ENCODE data around the gene PDIA6.
"Not testable (repeated sequence)": the region's sequence is repeated elsewhere in the genome, so short reads cannot be mapped to it uniquely, and the experiment has no call there.

Gene PDIA6

DNA sequence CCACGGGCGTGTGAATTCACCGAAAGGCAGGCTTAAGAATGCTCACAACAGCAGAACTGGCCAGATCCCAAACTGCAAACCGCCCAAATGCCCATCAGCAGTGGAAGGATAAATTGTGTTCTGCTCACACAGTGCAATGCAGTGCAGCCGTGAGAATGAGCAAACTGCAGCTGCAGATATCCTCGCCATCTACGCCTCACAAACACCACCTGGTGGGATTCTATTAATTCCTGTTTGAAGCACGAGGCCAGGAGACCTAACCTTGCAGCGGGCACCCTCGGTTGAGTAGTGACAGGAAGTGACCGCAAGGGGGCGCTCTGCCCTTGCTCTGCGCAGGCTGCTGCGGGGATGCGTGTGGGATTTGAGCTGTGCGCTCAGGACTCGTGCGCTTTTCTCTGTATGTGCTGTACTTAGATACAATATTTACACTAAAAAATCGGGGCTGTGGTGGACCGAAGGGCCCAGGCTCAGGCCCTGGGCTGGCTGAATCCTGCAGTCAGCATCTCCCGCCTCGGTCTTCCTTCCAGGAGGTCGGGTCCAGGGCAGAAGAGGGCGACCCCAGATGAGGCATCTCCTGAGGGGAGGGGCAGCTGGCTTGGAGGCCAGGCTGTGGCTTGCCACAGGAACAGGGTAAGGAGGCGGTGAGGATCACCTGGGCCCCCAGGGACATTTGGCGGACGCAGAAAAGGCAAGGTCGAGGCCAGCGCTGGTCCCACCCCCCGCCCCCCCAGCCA, 19.8 kb upstream of the PDIA6 start:
- no peak for FAIRE-seq

GRCh38 chr2:10831400-10831985, 18.9 kb upstream of the PDIA6 start:
- no peak for FAIRE-seq

DNA sequence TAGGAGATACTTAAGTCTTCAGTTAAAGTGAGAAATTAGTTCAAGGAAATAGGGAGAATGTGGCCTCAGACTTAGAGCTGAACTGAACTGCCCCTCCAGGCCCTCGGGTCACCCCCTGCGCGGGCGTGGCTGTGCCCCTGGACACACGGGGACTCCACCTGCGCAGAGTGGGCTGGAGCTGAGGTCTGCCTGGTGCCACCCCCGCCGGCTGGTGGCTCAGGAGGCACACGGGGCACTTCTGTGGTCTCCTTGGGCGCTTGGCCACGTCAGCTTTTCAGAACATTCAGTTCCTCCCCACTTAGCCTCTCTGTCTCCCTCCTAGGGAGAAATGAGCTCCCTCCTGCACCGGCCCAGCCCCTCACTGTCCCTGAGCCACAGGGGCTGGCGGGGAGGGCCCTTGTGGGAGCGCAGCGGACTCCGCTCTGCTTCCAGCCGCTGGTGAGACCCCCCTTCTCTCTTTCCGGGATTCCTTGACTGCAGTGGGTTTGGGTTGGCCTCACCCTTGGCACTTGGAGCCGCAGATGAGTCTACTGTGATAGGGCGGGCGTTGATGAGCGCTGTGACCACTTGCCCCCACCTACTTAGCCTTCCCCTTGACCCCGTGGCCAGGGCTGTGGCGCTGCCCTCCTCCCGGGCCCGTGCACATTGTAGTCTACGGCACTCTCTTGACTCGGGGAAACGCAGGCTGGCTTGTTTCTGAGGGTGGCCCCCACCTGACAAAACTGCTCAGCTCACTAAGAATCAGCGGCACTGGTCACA, 18.2 kb upstream of the PDIA6 start:
- no peak for FAIRE-seq

GRCh38 chr2:10830203-10830602, 17.6 kb upstream of the PDIA6 start:
- FAIRE-seq = no peak

DNA sequence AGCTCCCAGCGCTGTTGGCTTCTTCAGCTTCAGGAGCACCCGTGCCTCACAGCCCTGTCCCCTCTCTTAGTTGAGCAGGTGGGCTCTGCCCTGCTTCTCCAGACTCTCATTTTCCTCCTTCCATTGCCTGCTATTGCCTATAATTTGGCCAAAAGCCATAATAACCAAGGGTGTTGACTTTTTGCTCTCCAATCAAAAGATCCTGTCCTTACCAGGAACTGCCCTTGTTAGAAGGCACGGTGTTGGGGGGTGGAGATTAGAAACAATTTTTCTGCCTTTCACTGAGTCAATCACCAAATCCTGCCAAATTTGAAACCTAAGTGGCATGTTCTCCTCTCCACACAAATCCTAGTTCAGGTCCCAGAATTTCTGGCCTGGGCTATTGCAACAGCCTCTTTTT, 16.7 kb upstream of the PDIA6 start:
- no peak for FAIRE-seq

- FAIRE-seq = no peak
Observed at GRCh38 chr2:10828346-10828745, 15.8 kb upstream of the PDIA6 start.

DNA sequence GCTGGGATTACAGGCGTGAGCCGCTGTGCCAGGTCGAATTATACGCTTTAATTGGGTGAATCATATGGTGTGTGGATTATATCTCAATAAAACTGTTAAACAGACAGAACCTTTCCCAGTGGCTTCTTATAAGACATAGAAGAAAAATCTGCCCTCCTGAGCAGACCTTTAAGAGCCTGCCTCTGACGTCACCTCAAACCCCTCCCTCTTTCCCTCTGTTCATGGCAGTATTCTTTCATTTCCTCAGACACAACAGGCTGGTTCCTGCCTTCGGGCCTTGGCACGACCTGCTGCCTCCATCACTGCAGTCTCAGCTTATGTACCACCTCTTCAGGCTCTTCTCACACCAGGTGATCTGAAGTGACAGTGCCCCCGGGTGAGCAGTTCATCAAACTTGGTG, 14.0 kb upstream of the PDIA6 start:
- no peak for FAIRE-seq

GRCh38 chr2:10826026-10826425, 13.4 kb upstream of the PDIA6 start:
- no peak for FAIRE-seq

DNA sequence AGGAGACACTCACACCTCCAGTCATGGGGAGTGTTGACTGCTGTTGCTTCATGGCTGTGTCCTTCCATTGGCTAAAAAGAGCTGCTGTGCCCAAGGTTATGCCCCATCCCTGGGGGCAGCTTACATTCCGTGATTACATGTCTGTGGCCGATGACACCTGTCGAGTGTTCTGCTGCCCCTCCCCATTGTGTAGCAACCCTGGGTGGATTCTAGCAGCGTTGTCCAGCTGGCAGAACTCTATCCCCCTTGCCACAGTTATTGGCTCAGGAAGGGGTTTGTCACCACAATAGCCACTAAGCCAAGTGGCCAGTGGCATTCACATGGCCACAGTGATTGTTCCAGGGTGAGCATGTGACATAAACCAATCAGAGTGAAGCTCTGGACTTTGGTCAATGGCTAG, 11.6 kb upstream of the PDIA6 start:
- no peak for FAIRE-seq

DNA sequence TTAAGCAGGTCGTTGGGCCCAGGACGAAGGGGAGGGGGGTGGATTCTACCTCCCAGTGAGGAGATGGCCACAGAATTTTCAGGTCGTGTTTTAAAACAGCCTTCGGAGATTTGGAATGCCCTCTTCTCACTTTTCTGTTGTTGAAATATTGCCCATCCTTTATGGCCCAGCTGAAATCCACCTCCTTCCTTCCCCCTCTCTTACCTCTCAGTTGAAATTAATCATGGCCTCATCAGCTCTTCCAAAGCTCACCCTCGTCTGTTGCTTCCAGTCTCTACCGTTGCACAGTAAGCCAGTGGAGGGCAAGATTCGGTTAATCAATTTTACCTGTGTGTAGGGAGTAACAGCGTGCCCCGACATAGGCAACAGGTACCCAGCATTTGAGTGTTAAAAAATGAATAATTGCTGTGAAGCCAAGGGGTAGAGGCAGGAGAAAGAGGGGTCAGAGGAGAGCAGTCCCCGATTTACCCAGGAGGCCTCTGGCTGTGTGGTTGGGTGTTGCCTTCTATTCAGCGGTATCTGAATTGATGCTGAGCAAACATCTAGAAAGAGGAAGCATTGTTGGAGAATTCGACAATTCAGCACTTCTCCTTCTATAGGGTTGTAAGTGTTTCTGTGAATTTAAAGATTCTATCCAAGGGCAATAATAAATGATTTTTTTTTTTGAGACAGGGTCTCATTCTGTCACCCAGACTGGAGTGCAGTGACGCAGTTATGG, 8.6 kb upstream of the PDIA6 start:
- no peak for FAIRE-seq

- FAIRE-seq = no peak
Observed at GRCh38 chr2:10820562-10820961, 8.0 kb upstream of the PDIA6 start.

GRCh38 chr2:10819714-10820314, 7.2 kb upstream of the PDIA6 start:
- no peak for FAIRE-seq

GRCh38 chr2:10818984-10819383, 6.4 kb upstream of the PDIA6 start:
- FAIRE-seq = no peak

DNA sequence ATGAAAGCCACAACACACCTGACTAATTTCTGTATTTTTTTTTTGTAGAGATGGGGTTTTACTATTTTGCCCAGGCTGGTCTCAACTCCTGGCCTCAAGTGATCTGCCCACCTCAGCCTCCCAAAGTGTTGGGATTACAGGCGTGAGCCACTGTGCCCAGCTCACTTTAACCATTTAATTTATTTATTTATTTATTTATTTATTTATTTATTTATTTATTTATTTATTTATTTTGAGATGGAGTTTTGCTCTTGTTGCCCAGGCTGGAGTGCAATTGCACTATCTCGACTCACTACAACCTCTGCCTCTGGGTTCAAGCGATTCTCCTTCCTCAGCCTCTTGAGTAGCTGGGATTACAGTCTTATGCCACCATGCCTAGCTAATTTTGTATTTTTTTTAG, 5.7 kb upstream of the PDIA6 start:
- not testable (repeated sequence) for FAIRE-seq

DNA sequence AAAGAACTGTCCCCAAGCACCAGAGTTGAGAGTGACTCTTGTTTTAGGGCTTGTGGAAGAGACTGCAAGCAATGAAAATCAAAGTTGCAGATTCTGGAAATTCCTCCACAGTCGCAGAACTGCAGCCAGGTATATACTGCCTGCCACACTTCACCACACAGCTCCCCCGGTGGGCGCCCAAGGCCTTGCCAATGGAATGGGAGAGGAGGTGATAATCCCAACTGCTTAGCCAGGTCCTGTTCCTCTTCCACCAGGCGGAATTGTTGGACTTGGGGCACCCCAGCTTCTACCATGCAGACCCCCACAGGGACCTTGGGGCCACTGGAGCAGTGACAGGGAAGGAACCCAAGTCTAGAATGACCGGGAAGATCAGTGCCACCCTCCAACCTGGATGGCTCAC, 4.8 kb upstream of the PDIA6 start:
- FAIRE-seq = no peak

DNA sequence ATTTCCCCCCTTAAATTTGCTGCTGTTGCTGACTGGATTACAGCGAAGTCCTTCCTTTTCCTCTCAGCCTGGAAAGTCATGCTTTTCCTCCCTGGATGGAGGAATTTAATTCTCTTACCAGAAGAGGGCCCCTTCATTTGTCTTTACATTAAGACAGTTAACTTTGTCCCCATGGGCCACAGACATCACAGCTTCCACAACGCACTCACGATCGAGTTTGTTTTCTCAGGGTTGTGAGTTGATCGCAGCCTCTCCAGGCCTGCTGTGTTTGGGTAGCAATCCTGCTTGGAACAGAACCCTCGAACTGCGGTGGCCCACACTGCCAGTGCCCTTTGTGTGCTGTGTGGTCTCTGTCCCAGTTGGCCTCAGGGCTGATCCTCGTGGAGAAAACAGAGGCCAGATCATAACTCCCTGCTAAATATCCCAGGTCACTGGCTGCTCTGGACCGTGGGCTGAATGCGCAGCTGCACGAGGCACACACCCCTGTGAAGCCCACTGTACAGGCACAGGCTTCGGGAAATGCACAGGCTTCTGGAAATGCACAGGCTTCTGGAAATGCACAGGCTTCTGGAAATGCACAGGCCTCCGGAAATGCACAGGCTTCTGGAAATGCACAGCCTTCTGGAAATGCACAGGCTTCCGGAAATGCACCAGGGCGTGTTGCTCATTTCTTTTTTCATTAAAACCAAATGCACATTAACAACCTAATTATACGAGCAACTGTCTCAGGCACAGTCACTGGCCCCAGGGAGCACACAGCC, 2.2 kb upstream of the PDIA6 start:
- no peak for FAIRE-seq

DNA sequence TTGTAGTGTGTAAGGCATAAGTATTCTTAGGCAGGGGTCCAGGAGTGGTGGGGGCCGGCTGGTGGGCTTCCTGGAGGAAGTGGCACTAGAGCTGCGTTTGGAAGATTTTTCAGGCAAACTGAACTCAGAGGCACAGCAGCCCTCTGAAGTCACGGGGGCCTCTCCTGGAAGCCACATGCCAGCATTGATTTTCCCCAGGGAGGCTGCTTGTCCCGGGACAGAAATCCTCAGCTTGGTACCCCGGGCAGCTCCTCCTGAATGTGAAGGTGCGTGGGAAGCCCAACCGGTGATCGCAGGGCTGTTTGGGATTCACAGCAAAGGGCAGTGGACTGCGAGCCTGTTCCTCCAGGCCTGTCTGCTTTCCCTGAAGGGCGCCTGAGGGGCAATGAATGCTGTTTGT, 1.6 kb upstream of the PDIA6 start:
- FAIRE-seq = no peak

GRCh38 chr2:10813163-10814138, 866 bp upstream of the PDIA6 start:
- not testable (repeated sequence) for FAIRE-seq

DNA sequence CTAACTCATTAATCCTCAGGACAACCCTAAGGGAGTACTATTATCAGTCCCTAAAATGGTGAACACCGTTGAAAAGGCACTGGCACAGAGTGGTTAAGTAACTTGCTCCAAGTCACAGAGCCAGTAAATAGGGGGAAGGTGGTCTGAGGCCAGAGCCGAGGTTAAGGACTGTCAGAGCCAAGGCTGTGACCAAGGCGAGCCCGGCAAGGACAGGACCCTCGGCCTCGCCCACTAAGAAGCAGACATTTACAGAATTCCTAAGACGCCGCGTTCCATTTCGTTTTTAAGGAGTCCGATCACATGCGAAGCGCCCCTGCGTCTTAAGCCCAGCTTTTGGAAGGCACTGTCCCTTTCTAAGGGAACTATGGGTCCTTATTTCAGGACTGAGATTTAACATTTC, 1.1 kb downstream of the PDIA6 start:
- FAIRE-seq = no peak

DNA sequence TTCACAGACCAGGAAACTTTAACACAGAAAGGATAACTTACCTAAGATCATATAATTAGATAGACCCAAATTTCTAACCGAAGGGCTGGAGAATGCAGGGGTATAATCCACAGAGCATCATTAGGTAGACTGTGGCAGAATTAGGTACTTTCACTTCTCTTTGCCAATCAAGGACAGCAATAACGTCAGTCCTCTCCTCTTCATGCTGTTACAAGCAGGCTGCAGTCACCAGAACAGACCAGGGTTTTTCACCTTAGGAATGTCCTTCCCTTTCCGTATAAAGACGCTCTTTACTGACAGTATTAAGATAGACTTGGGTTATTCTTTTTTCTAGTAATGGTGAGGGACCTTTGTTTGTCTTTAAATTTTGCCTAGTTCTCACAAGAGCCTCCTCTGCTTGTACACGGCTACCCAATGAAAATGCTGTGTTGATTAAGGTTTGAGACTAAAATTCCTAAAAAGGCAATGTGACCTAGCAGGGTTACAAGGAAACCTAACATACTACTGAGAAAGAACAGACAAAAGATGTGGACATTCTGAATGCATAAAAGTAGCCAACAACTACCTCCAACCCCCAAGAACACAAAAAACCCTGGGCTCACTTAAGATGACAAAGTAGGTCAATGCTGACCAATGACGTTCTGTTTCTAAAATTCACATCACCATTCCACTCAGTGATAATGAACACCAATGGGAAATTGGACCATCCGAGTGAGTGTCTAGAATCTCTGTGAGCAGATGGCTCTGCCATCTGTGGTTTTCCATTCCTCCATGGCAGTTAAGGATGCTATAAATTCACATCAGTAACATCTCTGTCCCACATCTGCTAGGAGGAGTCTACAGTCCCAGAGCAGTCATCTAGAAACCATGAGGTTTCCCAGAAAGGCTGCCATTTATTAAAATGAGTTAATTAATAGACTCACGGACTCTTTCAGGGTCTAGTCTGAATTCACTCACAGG, 2.1 kb downstream of the PDIA6 start:
- FAIRE-seq = no peak

Data from endometrium (tissue), 2 donors.